Fibroblast of villous mesenchyme (primary cell): ENCODE results near the gene RBM43. TPM values are rescaled to one million over a fixed set of nuclear protein-coding genes. Genes with fewer than 3 reads are reported as not detected.
"Not testable (repeated sequence)": the region's sequence is repeated elsewhere in the genome, so short reads cannot be mapped to it uniquely, and the experiment has no call there.

Experiments used
- DNase-seq: peaks from one replicate; pipeline ENCODE4 v3.0.0-alpha.2; 2010; ENCODE audit warnings: low read depth
- H3K4me3 ChIP-seq: 2 replicates; pipeline ENCODE4 v1.5.1; 2011; ENCODE audit warnings: low read depth, mild to moderate bottlenecking, low read length
- CTCF ChIP-seq: IDR thresholded peaks from 2 replicates; pipeline ENCODE4 v1.5.1; 2012; ENCODE audit warnings: low read depth, mild to moderate bottlenecking, low read length; ENCODE audit not compliant: insufficient read depth
- total RNA-seq: library from RNA; depleted of rRNA; stranded (reverse); fragments of >200 nt; gene quantifications from 2 replicates; pipeline ENCODE4 v1.2.3, GENCODE V29; 2012

Gene RBM43
- 4.2 and 4.7 TPM in 2 replicates for total RNA-seq

- peak within 1 kb of the TSS; percentile 78 for H3K4me3 ChIP-seq
- no peak for TF ChIP-seq CTCF
- DNase-seq = peak; percentile 96
Observed at GRCh38 chr2:151261231-151261976, at the start of gene RBM43. Gene RBM43 (minus strand): TSS chr2:151261863. CDS start chr2:151261727, 136 bp downstream.

GRCh38 chr2:151310313-151310712, 48.6 kb upstream of the RBM43 start:
- DNase-seq, H3K4me3 ChIP-seq: not testable (repeated sequence)

- peak; percentile 70 for DNase-seq
- TF ChIP-seq CTCF = no peak
- no peak overlapping the region for H3K4me3 ChIP-seq
Observed at GRCh38 chr2:151306621-151307020, 45.0 kb upstream of the RBM43 start.

- TF ChIP-seq CTCF = no peak
- DNase-seq = no peak
- H3K4me3 ChIP-seq = no peak overlapping the region
Observed at GRCh38 chr2:151305129-151305691, 43.5 kb upstream of the RBM43 start.

GRCh38 chr2:151302879-151303278, 41.2 kb upstream of the RBM43 start:
- TF ChIP-seq CTCF = no peak
- peak; percentile 66 for DNase-seq
- H3K4me3 ChIP-seq = no peak overlapping the region

GRCh38 chr2:151302404-151302803, 40.7 kb upstream of the RBM43 start:
- no peak for TF ChIP-seq CTCF
- DNase-seq = no peak
- no peak overlapping the region for H3K4me3 ChIP-seq

GRCh38 chr2:151299920-151300539, 38.4 kb upstream of the RBM43 start:
- TF ChIP-seq CTCF = no peak
- DNase-seq = no peak
- H3K4me3 ChIP-seq = no peak overlapping the region
